ENCODE results near the gene ATP5F1C. TPM values are rescaled to one million over a fixed set of nuclear protein-coding genes. Genes with fewer than 3 reads are reported as not detected.
"Not testable (repeated sequence)": the region's sequence is repeated elsewhere in the genome, so short reads cannot be mapped to it uniquely, and the experiment has no call there.

Gene ATP5F1C
- total and polyA plus RNA-seq, 2 donors: 254 to 262 TPM

- no peak overlapping the region for H3K4me3 ChIP-seq (ENCODE audit: low read depth, low read length)
- peaks cover 2% of the 10 kb centered on the region for H3K36me3 ChIP-seq (ENCODE audit: insufficient read depth)
- no peak for DNase-seq (ENCODE audit: extremely low spot score)
- 45% methylated on average over 2 of the region's 2 CpGs for WGBS
- H3K4me1 ChIP-seq (ENCODE audit: insufficient read depth): no peaks in the 10 kb centered on the region
- H3K27ac ChIP-seq (ENCODE audit: low read depth): no peak overlapping the region
Measured at GRCh38 chr10:7804741-7805140, 16.8 kb downstream of the ATP5F1C start.

- Histone ChIP-seq H3K36me3 (ENCODE audit: insufficient read depth) (no peaks in the 10 kb centered on the region), H3K4me1 (ENCODE audit: insufficient read depth) (no peaks in the 10 kb centered on the region), H3K27ac (ENCODE audit: low read depth) (no peak overlapping the region), H3K4me3 (ENCODE audit: low read depth, low read length) (no peak overlapping the region)
- WGBS: 76% methylated on average over 4 of the region's 4 CpGs
- DNase-seq (ENCODE audit: extremely low spot score): no peak
Measured at GRCh38 chr10:7808686-7809267, 20.8 kb downstream of the ATP5F1C start.

GRCh38 chr10:7810443-7810842 lies 22.5 kb downstream of the ATP5F1C start:
- no peak for DNase-seq (ENCODE audit: extremely low spot score)
- no peak overlapping the region for H3K4me3 ChIP-seq (ENCODE audit: low read depth, low read length)
- WGBS: 64% methylated on average over 7 of the region's 7 CpGs
- H3K27ac ChIP-seq (ENCODE audit: low read depth): no peak overlapping the region
- H3K36me3 ChIP-seq (ENCODE audit: insufficient read depth): no peaks in the 10 kb centered on the region
- no peaks in the 10 kb centered on the region for H3K4me1 ChIP-seq (ENCODE audit: insufficient read depth)

- WGBS: 77% methylated on average over 5 of the region's 5 CpGs
- no peak overlapping the region for H3K27ac ChIP-seq (ENCODE audit: low read depth)
- DNase-seq (ENCODE audit: extremely low spot score): no peak
- no peaks in the 10 kb centered on the region for H3K36me3 ChIP-seq (ENCODE audit: insufficient read depth)
- H3K4me1 ChIP-seq (ENCODE audit: insufficient read depth): no peaks in the 10 kb centered on the region
- no peak overlapping the region for H3K4me3 ChIP-seq (ENCODE audit: low read depth, low read length)
Measured at GRCh38 chr10:7811000-7811399, 23.0 kb downstream of the ATP5F1C start.

GRCh38 chr10:7811743-7812142 lies 23.8 kb downstream of the ATP5F1C start:
- H3K4me1 ChIP-seq (ENCODE audit: insufficient read depth); DNase-seq (ENCODE audit: extremely low spot score); H3K4me3 ChIP-seq (ENCODE audit: low read depth, low read length); H3K27ac ChIP-seq (ENCODE audit: low read depth); H3K36me3 ChIP-seq (ENCODE audit: insufficient read depth): not testable (repeated sequence)
- WGBS: 72% methylated on average over 7 of the region's 7 CpGs

GRCh38 chr10:7813481-7813880 lies 25.5 kb downstream of the ATP5F1C start:
- 65% methylated on average over 3 of the region's 3 CpGs for WGBS
- no peak overlapping the region for H3K4me3 ChIP-seq (ENCODE audit: low read depth, low read length)
- no peak overlapping the region for H3K27ac ChIP-seq (ENCODE audit: low read depth)
- no peak for DNase-seq (ENCODE audit: extremely low spot score)
- H3K4me1 ChIP-seq (ENCODE audit: insufficient read depth): no peaks in the 10 kb centered on the region
- no peaks in the 10 kb centered on the region for H3K36me3 ChIP-seq (ENCODE audit: insufficient read depth)

- H3K27ac ChIP-seq (ENCODE audit: low read depth): no peak overlapping the region
- no peaks in the 10 kb centered on the region for H3K36me3 ChIP-seq (ENCODE audit: insufficient read depth)
- 11% methylated on average over 12 of the region's 12 CpGs for WGBS
- DNase-seq (ENCODE audit: extremely low spot score): no peak
- H3K4me3 ChIP-seq (ENCODE audit: low read depth, low read length): peak overlapping the region; percentile 89
- H3K4me1 ChIP-seq (ENCODE audit: insufficient read depth): no peaks in the 10 kb centered on the region
Measured at GRCh38 chr10:7817576-7817975, 29.6 kb downstream of the ATP5F1C start.

- WGBS: under 1% methylated on average over 10 of the region's 10 CpGs
- no peaks in the 10 kb centered on the region for H3K4me1 ChIP-seq (ENCODE audit: insufficient read depth)
- no peak overlapping the region for H3K27ac ChIP-seq (ENCODE audit: low read depth)
- no peak for DNase-seq (ENCODE audit: extremely low spot score)
- H3K36me3 ChIP-seq (ENCODE audit: insufficient read depth): no peaks in the 10 kb centered on the region
- peak overlapping the region; percentile 89 for H3K4me3 ChIP-seq (ENCODE audit: low read depth, low read length)
Measured at GRCh38 chr10:7817984-7818294, 30.0 kb downstream of the ATP5F1C start.

GRCh38 chr10:7818295-7819120 lies 30.5 kb downstream of the ATP5F1C start, which contains the start of gene TAF3:
TSS of gene TAF3 (plus strand) at chr10:7818505. CDS start at chr10:7818710, 205 bp downstream.
- WGBS: under 1% methylated on average over 77 of the region's 77 CpGs
- H3K36me3 ChIP-seq (ENCODE audit: insufficient read depth): no peaks in the 10 kb centered on the region
- DNase-seq (ENCODE audit: extremely low spot score): peak; percentile 72
- H3K4me3 ChIP-seq (ENCODE audit: low read depth, low read length): peak within 1 kb of the TSS; percentile 89
- no peaks in the 10 kb centered on the region for H3K4me1 ChIP-seq (ENCODE audit: insufficient read depth)
- H3K27ac ChIP-seq (ENCODE audit: low read depth): no peak within 1 kb of the TSS

GRCh38 chr10:7819121-7819460 lies 31.1 kb downstream of the ATP5F1C start:
- H3K27ac ChIP-seq (ENCODE audit: low read depth): no peak overlapping the region
- peaks cover under 1% of the 10 kb centered on the region for H3K36me3 ChIP-seq (ENCODE audit: insufficient read depth)
- WGBS: under 1% methylated on average over 17 of the region's 17 CpGs
- no peaks in the 10 kb centered on the region for H3K4me1 ChIP-seq (ENCODE audit: insufficient read depth)
- DNase-seq (ENCODE audit: extremely low spot score): no peak
- peak overlapping the region; percentile 89 for H3K4me3 ChIP-seq (ENCODE audit: low read depth, low read length)

- DNase-seq (ENCODE audit: extremely low spot score): no peak
- peaks cover 3% of the 10 kb centered on the region for H3K36me3 ChIP-seq (ENCODE audit: insufficient read depth)
- H3K4me1 ChIP-seq (ENCODE audit: insufficient read depth): no peaks in the 10 kb centered on the region
- H3K27ac ChIP-seq (ENCODE audit: low read depth): no peak overlapping the region
- 89% methylated on average over 3 of the region's 3 CpGs for WGBS
- H3K4me3 ChIP-seq (ENCODE audit: low read depth, low read length): no peak overlapping the region
Measured at GRCh38 chr10:7824251-7824650, 36.3 kb downstream of the ATP5F1C start.

GRCh38 chr10:7826971-7827370 lies 39.0 kb downstream of the ATP5F1C start:
- DNase-seq (ENCODE audit: extremely low spot score): no peak
- Histone ChIP-seq H3K4me3 (ENCODE audit: low read depth, low read length) (no peak overlapping the region), H3K4me1 (ENCODE audit: insufficient read depth) (no peaks in the 10 kb centered on the region), H3K36me3 (ENCODE audit: insufficient read depth) (peaks cover 3% of the 10 kb centered on the region), H3K27ac (ENCODE audit: low read depth) (no peak overlapping the region)
- WGBS: 86% methylated on average over 4 of the region's 4 CpGs

GRCh38 chr10:7829289-7829834 lies 41.4 kb downstream of the ATP5F1C start:
- H3K4me1 ChIP-seq (ENCODE audit: insufficient read depth): no peaks in the 10 kb centered on the region
- no peak overlapping the region for H3K4me3 ChIP-seq (ENCODE audit: low read depth, low read length)
- 90% methylated on average over 10 of the region's 10 CpGs for WGBS
- DNase-seq (ENCODE audit: extremely low spot score): no peak
- peaks cover 1% of the 10 kb centered on the region for H3K36me3 ChIP-seq (ENCODE audit: insufficient read depth)
- no peak overlapping the region for H3K27ac ChIP-seq (ENCODE audit: low read depth)

GRCh38 chr10:7832060-7832459 lies 44.1 kb downstream of the ATP5F1C start:
- Histone ChIP-seq H3K27ac (ENCODE audit: low read depth) (no peak overlapping the region), H3K36me3 (ENCODE audit: insufficient read depth) (peaks cover 1% of the 10 kb centered on the region), H3K4me1 (ENCODE audit: insufficient read depth) (no peaks in the 10 kb centered on the region), H3K4me3 (ENCODE audit: low read depth, low read length) (no peak overlapping the region)
- 70% methylated on average over 1 of the region's 1 CpG for WGBS
- DNase-seq (ENCODE audit: extremely low spot score): no peak
